GM12878 (cell line): ENCODE results near the gene FGR.

Experiments
- EZH2 ChIP-seq: IDR thresholded peaks from 2 replicates; pipeline ENCODE4 v1.6.1; 2012; ENCODE audit warnings: low read depth, mild to moderate bottlenecking, control low read depth, inconsistent platforms, low read length, borderline replicate concordance; ENCODE audit not compliant: control insufficient read depth
- POLR2AphosphoS5 ChIP-seq: IDR thresholded peaks from 2 replicates; pipeline ENCODE4 v1.6.1; 2011; ENCODE audit warnings: mild to moderate bottlenecking, low read length, inconsistent platforms
- TCF12 ChIP-seq: IDR thresholded peaks from 2 replicates; pipeline ENCODE4 v1.6.1; 2011; ENCODE audit warnings: low read depth, mild to moderate bottlenecking, low read length
- TF ChIP-seq, protein P1 (sequence below): fragments of 450-650 bp; formaldehyde crosslinking; IDR thresholded peaks from 2 replicates; pipeline ENCODE4 v1.4.0; 2022; ENCODE audit warnings: mild to moderate bottlenecking, moderate library complexity
- TF ChIP-seq, protein P2 (sequence below), 3 experiments: IDR thresholded peaks in 2 of 3; conservative IDR thresholded peaks in 1 of 3; 2 replicates each; pipeline ENCODE4 v1.5.1; 2011; ENCODE audit warnings: low read depth in 3 of 3, low read length in 3 of 3, mild to moderate bottlenecking in 3 of 3, control low read depth in 2 of 3, moderate library complexity in 2 of 3, inconsistent platforms in 1 of 3, mixed read lengths in 1 of 3; ENCODE audit not compliant: control insufficient read depth in 2 of 3, insufficient read depth in 1 of 3; ENCODE audit errors: extremely low read depth in 1 of 3

DNA sequence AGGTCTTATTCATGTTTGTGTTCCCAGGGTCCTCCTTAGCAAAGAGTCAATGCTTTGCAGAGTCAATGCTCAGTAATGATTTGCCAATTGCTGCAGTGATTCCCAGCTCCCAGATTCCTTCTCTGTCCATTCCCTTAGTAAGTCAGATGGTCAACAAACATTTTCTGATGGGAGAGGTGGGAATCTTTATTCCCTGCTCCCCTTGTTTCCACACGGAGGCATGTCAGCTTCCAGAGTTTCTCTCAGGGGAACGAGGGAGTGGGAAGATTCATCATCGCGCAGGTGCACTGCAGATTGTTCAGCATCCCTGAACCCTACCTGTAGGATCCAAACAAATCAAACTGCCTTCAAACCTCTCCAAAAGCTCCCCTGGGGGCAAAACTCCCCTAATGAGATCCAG, 23.5 kb downstream of the FGR start:
- TF ChIP-seq POLR2AphosphoS5 = no peak
- TF ChIP-seq, protein P1, sequence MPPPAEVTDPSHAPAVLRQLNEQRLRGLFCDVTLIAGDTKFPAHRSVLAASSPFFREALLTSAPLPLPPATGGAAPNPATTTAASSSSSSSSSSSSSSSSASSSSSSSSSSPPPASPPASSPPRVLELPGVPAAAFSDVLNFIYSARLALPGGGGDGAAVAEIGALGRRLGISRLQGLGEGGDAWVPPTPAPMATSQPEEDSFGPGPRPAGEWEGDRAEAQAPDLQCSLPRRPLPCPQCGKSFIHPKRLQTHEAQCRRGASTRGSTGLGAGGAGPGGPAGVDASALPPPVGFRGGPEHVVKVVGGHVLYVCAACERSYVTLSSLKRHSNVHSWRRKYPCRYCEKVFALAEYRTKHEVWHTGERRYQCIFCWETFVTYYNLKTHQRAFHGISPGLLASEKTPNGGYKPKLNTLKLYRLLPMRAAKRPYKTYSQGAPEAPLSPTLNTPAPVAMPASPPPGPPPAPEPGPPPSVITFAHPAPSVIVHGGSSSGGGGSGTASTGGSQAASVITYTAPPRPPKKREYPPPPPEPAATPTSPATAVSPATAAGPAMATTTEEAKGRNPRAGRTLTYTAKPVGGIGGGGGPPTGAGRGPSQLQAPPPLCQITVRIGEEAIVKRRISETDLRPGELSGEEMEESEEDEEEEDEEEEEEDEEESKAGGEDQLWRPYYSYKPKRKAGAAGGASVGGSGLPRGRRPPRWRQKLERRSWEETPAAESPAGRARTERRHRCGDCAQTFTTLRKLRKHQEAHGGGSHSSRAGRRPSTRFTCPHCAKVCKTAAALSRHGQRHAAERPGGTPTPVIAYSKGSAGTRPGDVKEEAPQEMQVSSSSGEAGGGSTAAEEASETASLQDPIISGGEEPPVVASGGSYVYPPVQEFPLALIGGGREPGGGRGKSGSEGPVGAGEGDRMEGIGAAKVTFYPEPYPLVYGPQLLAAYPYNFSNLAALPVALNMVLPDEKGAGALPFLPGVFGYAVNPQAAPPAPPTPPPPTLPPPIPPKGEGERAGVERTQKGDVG (CRISPR knock-in tag) = no peak
- no peak for TF ChIP-seq EZH2
- TF ChIP-seq, protein P2, sequence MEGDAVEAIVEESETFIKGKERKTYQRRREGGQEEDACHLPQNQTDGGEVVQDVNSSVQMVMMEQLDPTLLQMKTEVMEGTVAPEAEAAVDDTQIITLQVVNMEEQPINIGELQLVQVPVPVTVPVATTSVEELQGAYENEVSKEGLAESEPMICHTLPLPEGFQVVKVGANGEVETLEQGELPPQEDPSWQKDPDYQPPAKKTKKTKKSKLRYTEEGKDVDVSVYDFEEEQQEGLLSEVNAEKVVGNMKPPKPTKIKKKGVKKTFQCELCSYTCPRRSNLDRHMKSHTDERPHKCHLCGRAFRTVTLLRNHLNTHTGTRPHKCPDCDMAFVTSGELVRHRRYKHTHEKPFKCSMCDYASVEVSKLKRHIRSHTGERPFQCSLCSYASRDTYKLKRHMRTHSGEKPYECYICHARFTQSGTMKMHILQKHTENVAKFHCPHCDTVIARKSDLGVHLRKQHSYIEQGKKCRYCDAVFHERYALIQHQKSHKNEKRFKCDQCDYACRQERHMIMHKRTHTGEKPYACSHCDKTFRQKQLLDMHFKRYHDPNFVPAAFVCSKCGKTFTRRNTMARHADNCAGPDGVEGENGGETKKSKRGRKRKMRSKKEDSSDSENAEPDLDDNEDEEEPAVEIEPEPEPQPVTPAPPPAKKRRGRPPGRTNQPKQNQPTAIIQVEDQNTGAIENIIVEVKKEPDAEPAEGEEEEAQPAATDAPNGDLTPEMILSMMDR (IDR thresholded peaks at IDR 0.05 in 2 of 3, conservative IDR thresholded peaks at IDR 0.05 in 1 of 3; ENCODE audit: control insufficient read depth in 2 of 3, extremely low read depth in 1 of 3, insufficient read depth in 1 of 3, low read depth in 3 of 3, low read length in 3 of 3) = no peak
- no peak for TF ChIP-seq TCF12
